GM12878 (cell line): ENCODE results near the gene MRPL33. TPM values are rescaled to one million over a fixed set of nuclear protein-coding genes. Genes with fewer than 3 reads are reported as not detected.

ENCODE experiments used
- ATAC-seq: fragments of 200-7000 bp; cut with Tn5 transposase; 3 replicates; pipeline ENCODE4 v1.9.1; 2020; ENCODE audit warnings: mild to moderate bottlenecking, moderate library complexity
- BruUV-seq: library from RNA; stranded (reverse); fragments of 400-500 nt; replicated peaks from 2 replicates; lab custom pipeline; 2021; lab: Mats Ljungman, UMichigan
- CTCF ChIA-PET: fragments of 300-600 bp; sonication (Branson Sonifier 250); formaldehyde crosslinking; extraction: SDS; loops from one replicate; lab custom pipeline; 2021; ENCODE audit warnings: inconsistent platforms; lab: Yijun Ruan, JAX
- POLR2A ChIA-PET: fragments of 350-600 bp; formaldehyde crosslinking; extraction: SDS; loops from one replicate; lab custom pipeline; 2021; ENCODE audit warnings: inconsistent platforms; lab: Charles Lee
- RAD21 ChIA-PET: fragments of 300-600 bp; sonication (Branson Sonifier 250); formaldehyde crosslinking; loops from one replicate; lab custom pipeline; 2023; ENCODE audit warnings: antibody characterized with exemption; ENCODE audit not compliant: unreplicated experiment; lab: Charles Lee
- SMC1A ChIA-PET: fragments of 300-600 bp; sonication (Branson Sonifier 250); formaldehyde crosslinking; loops from one replicate; lab custom pipeline; 2023; ENCODE audit not compliant: unreplicated experiment, uncharacterized antibody; lab: Charles Lee
- DNase-seq: peaks from one replicate; pipeline ENCODE4 v3.0.0-alpha.2; 2011; ENCODE audit warnings: low read depth, low spot score
- FAIRE-seq: peaks from 3 replicates; lab custom pipeline; 2011; peaks lifted over from hg19 to GRCh38; lab: Jason Lieb, UNC
- H2AFZ ChIP-seq: 2 replicates; pipeline ENCODE4 v1.6.0; 2011; ENCODE audit warnings: low read depth, low read length, control low read depth; ENCODE audit not compliant: control insufficient read depth
- H3K27ac ChIP-seq: 2 replicates; pipeline ENCODE4 v1.5.1; 2011; ENCODE audit warnings: control low read depth; ENCODE audit not compliant: control insufficient read depth, insufficient read depth
- H3K27me3 ChIP-seq, 2 experiments: replicated peaks in 1 of 2; 2 replicates each; pipeline versions ENCODE4 v1.6.0 to v1.6.1; 2011; ENCODE audit warnings: low read length in 1 of 2; ENCODE audit not compliant: control insufficient read depth in 2 of 2, insufficient read depth in 2 of 2
- H3K36me3 ChIP-seq, 2 experiments: 2 replicates each; pipeline ENCODE4 v1.5.1; 2011; ENCODE audit warnings: low read length in 1 of 2; ENCODE audit not compliant: control insufficient read depth in 2 of 2, insufficient read depth in 2 of 2
- H3K4me1 ChIP-seq: 2 replicates; pipeline ENCODE4 v1.6.1; 2011; ENCODE audit warnings: mild to moderate bottlenecking, low read length, moderate library complexity, mixed read lengths; ENCODE audit not compliant: control insufficient read depth, insufficient read depth
- H3K4me2 ChIP-seq: 2 replicates; pipeline ENCODE4 v1.6.0; 2011; ENCODE audit warnings: control low read depth; ENCODE audit not compliant: control insufficient read depth, insufficient read depth
- H3K4me3 ChIP-seq: fragments of 200-600 bp; sonication (generic); 2 replicates; pipeline ENCODE4 v1.5.1; 2016
- H3K79me2 ChIP-seq: 2 replicates; pipeline ENCODE4 v1.6.0; 2011; ENCODE audit warnings: low read length; ENCODE audit not compliant: control insufficient read depth, insufficient read depth
- H3K9ac ChIP-seq: 2 replicates; pipeline ENCODE4 v1.8.0; 2011; ENCODE audit warnings: low read length, control low read depth, mixed read lengths; ENCODE audit not compliant: control insufficient read depth, insufficient read depth
- H3K9me3 ChIP-seq: replicated peaks from 3 replicates; pipeline ENCODE4 v1.5.1; 2011; ENCODE audit warnings: mild to moderate bottlenecking, low read length; ENCODE audit not compliant: control insufficient read depth, insufficient read depth
- H4K20me1 ChIP-seq: 2 replicates; pipeline ENCODE4 v1.6.0; 2011; ENCODE audit not compliant: control insufficient read depth, insufficient read depth
- CHD1 ChIP-seq: IDR thresholded peaks from 2 replicates; pipeline ENCODE4 v1.6.1; 2012; ENCODE audit warnings: low read depth, low read length, improper control_type of control experiment
- EGR1 ChIP-seq, 2 experiments: IDR thresholded peaks; 1 replicate in 1 of 2; 2 replicates in 1 of 2; pipeline ENCODE4 v1.6.1; 2011 to 2012; ENCODE audit warnings: low read depth in 2 of 2, low read length in 2 of 2, borderline replicate concordance in 1 of 2, mild to moderate bottlenecking in 1 of 2, moderate library complexity in 1 of 2
- EP300 ChIP-seq, 2 experiments: fragments of 150-350 bp in 1 of 2; IDR thresholded peaks; 2 replicates each; pipeline ENCODE4 v1.6.1; 2011 to 2012; ENCODE audit warnings: low read depth in 2 of 2, low read length in 2 of 2, borderline replicate concordance in 1 of 2, improper control_type of control experiment in 1 of 2, inconsistent platforms in 1 of 2; ENCODE audit not compliant: control insufficient read depth in 1 of 2
- ETV6 ChIP-seq, 2 experiments: fragments of 450-650 bp in 1 of 2; IDR thresholded peaks in 1 of 2; conservative IDR thresholded peaks in 1 of 2; 2 replicates each; pipeline ENCODE4 v1.6.1; 2014; ENCODE audit warnings: antibody characterized with exemption in 1 of 2, borderline replicate concordance in 1 of 2, low read depth in 1 of 2, mild to moderate bottlenecking in 1 of 2, moderate library complexity in 1 of 2
- FOXK2 ChIP-seq: fragments of 450-650 bp; IDR thresholded peaks from 2 replicates; pipeline ENCODE4 v1.6.1; 2017; ENCODE audit warnings: mild to moderate bottlenecking, moderate library complexity
- IKZF1 ChIP-seq: fragments of 450-650 bp; conservative IDR thresholded peaks from 2 replicates; pipeline ENCODE4 v1.6.1; 2017; ENCODE audit warnings: antibody characterized with exemption, mild to moderate bottlenecking
- JUNB ChIP-seq: IDR thresholded peaks from 2 replicates; pipeline ENCODE4 v1.6.1; 2016; ENCODE audit warnings: antibody characterized with exemption, mild to moderate bottlenecking
- MYB ChIP-seq: fragments of 150-350 bp; IDR thresholded peaks from 2 replicates; pipeline ENCODE4 v1.6.1; 2014; ENCODE audit warnings: mild to moderate bottlenecking, low read depth, low read length, borderline replicate concordance
- SPI1 ChIP-seq: IDR thresholded peaks from 2 replicates; pipeline ENCODE4 v1.6.1; 2011; ENCODE audit warnings: low read depth, mild to moderate bottlenecking, low read length, moderate library complexity, borderline replicate concordance; ENCODE audit not compliant: insufficient read depth
- STAT1 ChIP-seq: fragments of 450-650 bp; conservative IDR thresholded peaks from 2 replicates; pipeline ENCODE4 v1.6.1; 2014; ENCODE audit warnings: antibody characterized with exemption, mild to moderate bottlenecking
- ZZZ3 ChIP-seq: IDR thresholded peaks from 2 replicates; pipeline ENCODE4 v1.6.1; 2011; ENCODE audit warnings: low read depth; ENCODE audit not compliant: control insufficient read depth, insufficient read length
- WGBS: methylation state at CpG from one replicate; pipeline ENCODE4 v1.1.6; 2016; ENCODE audit warnings: low lambda C conversion rate; ENCODE audit not compliant: insufficient replicate concordance, insufficient coverage; ENCODE audit errors: missing lambda C conversion rate; 5-methylcytosine and 5-hydroxymethylcytosine counted together
- in situ Hi-C: fragments of 300-500 bp; cut with MboI; formaldehyde crosslinking; loops from 9 replicates; pipeline ENCODE4 v1.14.3; 2018; ENCODE audit warnings: mixed read lengths
- intact Hi-C: fragments of 100-400 bp; cut with micrococcal nuclease; formaldehyde crosslinking; loops from one replicate; pipeline ENCODE4 v1.14.2; 2022; ENCODE audit not compliant: unreplicated experiment
- polyA plus RNA-seq, 11 experiments: library from polyadenylated mRNA; depleted of rRNA in 4 of 11; unstranded in 6 of 11; stranded (reverse) in 5 of 11; fragments of >200 nt; fragmentation: Nextera tagmentation in 4 of 11; fragmentation: Illumina TruSeq in 1 of 11; extraction: Ambion mirVana in 4 of 11; extraction: Trizol in 1 of 11; gene quantifications; 1 replicate in 1 of 11; 2 replicates in 10 of 11; pipeline versions ENCODE4 v1.2.1 to v1.2.3, GENCODE V29; 2011 to 2016; ENCODE audit warnings: inconsistent platforms in 2 of 11, missing spikeins in 2 of 11, low read depth in 1 of 11
- total RNA-seq, 4 experiments: library from RNA; depleted of rRNA in 3 of 4; stranded (reverse); fragments of >200 nt in 3 of 4; fragmentation: Illumina TruSeq in 1 of 4; extraction: Trizol in 1 of 4; gene quantifications; 2 replicates each; pipeline versions ENCODE4 v1.2.1 to v1.2.3, GENCODE V29; 2013 to 2021
- TF ChIP-seq, protein P1 (sequence below): fragments of 450-650 bp; IDR thresholded peaks from 2 replicates; pipeline ENCODE4 v1.6.1; 2017; ENCODE audit warnings: mild to moderate bottlenecking, moderate library complexity
- TF ChIP-seq, protein P2 (sequence below): IDR thresholded peaks from 2 replicates; pipeline ENCODE4 v1.6.1; 2011; ENCODE audit warnings: mild to moderate bottlenecking, low read depth, low read length, moderate library complexity; ENCODE audit not compliant: insufficient replicate concordance
- TF ChIP-seq, protein P3 (sequence below): IDR thresholded peaks from 2 replicates; pipeline ENCODE4 v1.6.1; 2011; ENCODE audit warnings: borderline replicate concordance, low read depth, mild to moderate bottlenecking, moderate library complexity, mixed read lengths, low read length; ENCODE audit not compliant: insufficient read depth; ENCODE audit errors: extremely low read length

MRPL33 gene
- total and polyA plus RNA-seq, 10 of the 15 experiments (the other 5 are each of a cell fraction or from before 2014, with no cell fraction given), result 50.1 to 318 (median 160) TPM

GRCh38 chr2:27765621-27766286, 5.8 kb upstream of the MRPL33 start:
- RAD21 ChIA-PET, result no interaction called here
- no peaks in the 10 kb centered on the region for H3K9me3 ChIP-seq
- H3K9ac ChIP-seq, result no peak overlapping the region
- ATAC-seq, result no peak
- intact Hi-C loops, result no loop called here
- no TSS peak for BruUV-seq
- POLR2A ChIA-PET, result no interaction called here
- no peaks in the 10 kb centered on the region for H3K79me2 ChIP-seq
- H3K4me2 ChIP-seq, result no peak overlapping the region
- H4K20me1 ChIP-seq, result no peaks in the 10 kb centered on the region
- no peaks in the 10 kb centered on the region for H3K4me1 ChIP-seq
- in situ Hi-C loops, result no loop called here
- 41% methylated on average over 20 of the region's 29 CpGs for WGBS
- peaks cover 0 to 4% of the 10 kb centered on the region in 2 experiments; a peak in 3 of 4 replicates for H3K27me3 ChIP-seq
- H3K4me3 ChIP-seq, result no peak overlapping the region
- no peaks in the 10 kb centered on the region for H3K36me3 ChIP-seq
- H3K27ac ChIP-seq, result no peak overlapping the region
- SMC1A ChIA-PET, result no interaction called here
- no peak for FAIRE-seq
- H2AFZ ChIP-seq, result no peak overlapping the region; the same call in 1 of the 2 replicates
- CTCF ChIA-PET, result interaction anchor here (0.6 kb wide), 1 partner anchor 631 kb away, joined by 3 read pairs; no protein-coding TSS in a partner anchor
- no peak for DNase-seq
- TF ChIP-seq FOXK2 (no peak), IKZF1 (no peak), CHD1 (no peak), EGR1 (IDR thresholded peaks at IDR 0.05; ENCODE audit: borderline replicate concordance in 1 of 2, low read depth in 2 of 2, low read length in 2 of 2) (no peak), SPI1 (no peak), ZZZ3 (no peak), MYB (no peak), STAT1 (no peak), EP300 (IDR thresholded peaks at IDR 0.05; ENCODE audit: borderline replicate concordance in 1 of 2, control insufficient read depth in 1 of 2, low read depth in 2 of 2, low read length in 2 of 2) (no peak), ETV6 (conservative IDR thresholded peaks at IDR 0.05 in 1 of 2, IDR thresholded peaks at IDR 0.05 in 1 of 2; ENCODE audit: borderline replicate concordance in 1 of 2, low read depth in 1 of 2) (no peak), JUNB (no peak)
- TF ChIP-seq, protein P1, sequence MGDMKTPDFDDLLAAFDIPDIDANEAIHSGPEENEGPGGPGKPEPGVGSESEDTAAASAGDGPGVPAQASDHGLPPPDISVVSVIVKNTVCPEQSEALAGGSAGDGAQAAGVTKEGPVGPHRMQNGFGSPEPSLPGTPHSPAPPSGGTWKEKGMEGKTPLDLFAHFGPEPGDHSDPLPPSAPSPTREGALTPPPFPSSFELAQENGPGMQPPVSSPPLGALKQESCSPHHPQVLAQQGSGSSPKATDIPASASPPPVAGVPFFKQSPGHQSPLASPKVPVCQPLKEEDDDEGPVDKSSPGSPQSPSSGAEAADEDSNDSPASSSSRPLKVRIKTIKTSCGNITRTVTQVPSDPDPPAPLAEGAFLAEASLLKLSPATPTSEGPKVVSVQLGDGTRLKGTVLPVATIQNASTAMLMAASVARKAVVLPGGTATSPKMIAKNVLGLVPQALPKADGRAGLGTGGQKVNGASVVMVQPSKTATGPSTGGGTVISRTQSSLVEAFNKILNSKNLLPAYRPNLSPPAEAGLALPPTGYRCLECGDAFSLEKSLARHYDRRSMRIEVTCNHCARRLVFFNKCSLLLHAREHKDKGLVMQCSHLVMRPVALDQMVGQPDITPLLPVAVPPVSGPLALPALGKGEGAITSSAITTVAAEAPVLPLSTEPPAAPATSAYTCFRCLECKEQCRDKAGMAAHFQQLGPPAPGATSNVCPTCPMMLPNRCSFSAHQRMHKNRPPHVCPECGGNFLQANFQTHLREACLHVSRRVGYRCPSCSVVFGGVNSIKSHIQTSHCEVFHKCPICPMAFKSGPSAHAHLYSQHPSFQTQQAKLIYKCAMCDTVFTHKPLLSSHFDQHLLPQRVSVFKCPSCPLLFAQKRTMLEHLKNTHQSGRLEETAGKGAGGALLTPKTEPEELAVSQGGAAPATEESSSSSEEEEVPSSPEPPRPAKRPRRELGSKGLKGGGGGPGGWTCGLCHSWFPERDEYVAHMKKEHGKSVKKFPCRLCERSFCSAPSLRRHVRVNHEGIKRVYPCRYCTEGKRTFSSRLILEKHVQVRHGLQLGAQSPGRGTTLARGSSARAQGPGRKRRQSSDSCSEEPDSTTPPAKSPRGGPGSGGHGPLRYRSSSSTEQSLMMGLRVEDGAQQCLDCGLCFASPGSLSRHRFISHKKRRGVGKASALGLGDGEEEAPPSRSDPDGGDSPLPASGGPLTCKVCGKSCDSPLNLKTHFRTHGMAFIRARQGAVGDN, result no peak
- TF ChIP-seq, protein P2, sequence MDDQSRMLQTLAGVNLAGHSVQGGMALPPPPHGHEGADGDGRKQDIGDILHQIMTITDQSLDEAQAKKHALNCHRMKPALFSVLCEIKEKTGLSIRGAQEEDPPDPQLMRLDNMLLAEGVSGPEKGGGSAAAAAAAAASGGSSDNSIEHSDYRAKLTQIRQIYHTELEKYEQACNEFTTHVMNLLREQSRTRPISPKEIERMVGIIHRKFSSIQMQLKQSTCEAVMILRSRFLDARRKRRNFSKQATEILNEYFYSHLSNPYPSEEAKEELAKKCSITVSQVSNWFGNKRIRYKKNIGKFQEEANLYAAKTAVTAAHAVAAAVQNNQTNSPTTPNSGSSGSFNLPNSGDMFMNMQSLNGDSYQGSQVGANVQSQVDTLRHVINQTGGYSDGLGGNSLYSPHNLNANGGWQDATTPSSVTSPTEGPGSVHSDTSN, result no peak
- TF ChIP-seq, protein P3, sequence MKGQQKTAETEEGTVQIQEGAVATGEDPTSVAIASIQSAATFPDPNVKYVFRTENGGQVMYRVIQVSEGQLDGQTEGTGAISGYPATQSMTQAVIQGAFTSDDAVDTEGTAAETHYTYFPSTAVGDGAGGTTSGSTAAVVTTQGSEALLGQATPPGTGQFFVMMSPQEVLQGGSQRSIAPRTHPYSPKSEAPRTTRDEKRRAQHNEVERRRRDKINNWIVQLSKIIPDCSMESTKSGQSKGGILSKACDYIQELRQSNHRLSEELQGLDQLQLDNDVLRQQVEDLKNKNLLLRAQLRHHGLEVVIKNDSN, result no peak
